HG03108 (cell line): Measurements from ENCODE around the gene ATG7.
A peak's percentile ranks its signal among the peaks of the same experiment; 100 is the strongest.
"Not testable (repeated sequence)": the region's sequence is repeated elsewhere in the genome, so short reads cannot be mapped to it uniquely, and the experiment has no call there.

Experiments
- ATAC-seq: cut with Tn5 transposase; IDR thresholded peaks from one replicate; pipeline ENCODE4 v1.9.1; 2021; ENCODE audit warnings: moderate library complexity; ENCODE audit not compliant: unreplicated experiment

The ATG7 gene

DNA sequence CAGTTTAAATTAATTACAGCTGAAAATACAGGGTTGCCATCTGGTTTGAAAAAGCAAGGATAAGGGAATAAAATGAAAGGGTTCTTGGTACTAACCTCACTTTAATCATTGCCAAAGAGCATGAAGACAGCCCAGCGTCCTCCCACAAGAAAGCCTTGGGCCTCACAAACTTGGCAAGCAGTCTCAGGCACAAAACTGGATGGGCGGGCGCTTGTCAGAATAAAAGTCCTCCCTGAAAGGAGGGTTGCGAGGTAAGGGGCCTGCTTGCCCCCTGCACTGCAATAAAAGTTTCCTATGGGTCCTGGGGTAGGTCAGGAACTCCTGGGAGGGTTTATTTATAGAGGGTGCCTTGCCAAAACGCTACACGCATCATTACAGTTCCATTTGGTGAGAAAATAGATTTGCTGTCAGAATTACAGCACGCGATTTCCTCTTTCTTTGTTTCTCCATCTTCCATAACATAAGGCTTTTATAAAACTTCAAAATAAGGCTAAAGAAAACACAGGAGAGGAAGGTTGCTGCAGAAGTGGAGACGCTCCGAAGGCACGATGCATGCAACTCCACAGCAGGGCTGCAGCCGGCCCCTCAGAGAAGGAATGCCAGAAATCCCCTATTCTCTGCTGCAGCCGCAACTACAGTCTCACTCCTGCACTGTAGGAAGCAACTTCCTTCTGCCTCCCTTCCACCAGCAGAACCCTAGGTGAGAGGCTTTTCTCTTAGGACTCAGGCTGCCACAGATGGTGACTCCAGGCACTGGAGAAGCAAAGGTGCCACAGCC, 310.2 kb downstream of the ATG7 start:
- ATAC-seq, result peak; percentile 50

DNA sequence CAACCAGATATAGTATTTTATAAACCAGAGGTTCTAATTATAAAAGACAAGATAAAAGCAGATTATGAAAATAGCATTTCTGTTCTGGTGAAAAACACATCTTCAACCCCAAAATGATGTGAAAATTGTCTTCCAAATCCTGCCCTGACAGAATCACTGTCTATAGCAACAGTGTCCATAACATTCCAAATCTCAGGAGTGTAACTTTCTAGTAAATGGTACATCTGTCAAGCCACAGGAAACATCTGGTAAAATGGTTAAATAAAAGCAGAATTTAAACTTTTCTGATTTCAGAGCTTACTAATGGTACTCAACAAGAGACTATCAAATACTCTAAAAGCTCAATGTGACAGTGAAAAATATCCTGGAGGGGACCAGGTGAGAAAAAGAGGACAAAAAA, 311.0 kb downstream of the ATG7 start:
- no peak for ATAC-seq

DNA sequence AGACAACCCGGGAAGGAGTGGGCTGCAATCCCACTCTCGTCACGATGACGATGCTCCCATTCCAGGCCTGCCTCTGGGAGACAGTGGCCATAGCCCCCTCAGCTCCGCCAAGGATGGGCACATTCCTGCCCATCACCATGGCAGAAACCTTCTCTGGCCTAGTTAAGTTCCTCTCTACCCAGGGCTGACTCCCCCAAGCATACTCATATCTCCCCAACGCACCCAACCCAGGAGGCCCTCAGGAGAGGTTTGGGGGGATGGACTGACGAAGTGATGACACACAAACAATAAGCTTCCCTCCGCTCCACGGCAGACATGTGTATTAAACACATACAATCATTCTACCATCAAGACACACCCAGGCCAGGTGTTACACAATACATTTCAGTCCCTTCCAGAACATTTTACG, 311.4 kb downstream of the ATG7 start:
- no peak for ATAC-seq

DNA sequence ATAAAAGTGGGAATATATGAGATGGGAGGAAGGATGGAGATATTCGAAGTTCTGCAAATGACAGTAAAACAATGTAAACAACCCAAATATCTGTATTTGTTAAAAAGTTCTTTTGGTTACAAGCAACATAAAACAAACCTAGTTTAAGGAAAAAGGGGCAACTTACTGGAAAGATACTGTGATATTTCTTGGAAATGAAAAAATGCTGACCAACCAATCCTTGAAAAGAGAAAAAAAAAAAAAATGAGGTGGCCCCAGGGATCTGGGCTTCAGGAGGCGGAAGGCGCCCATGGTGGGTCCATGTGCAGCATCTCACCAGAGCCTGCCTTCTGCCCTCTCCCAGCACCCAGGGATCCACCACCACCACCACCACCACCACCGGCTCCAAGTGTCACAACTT, 312.4 kb downstream of the ATG7 start:
- ATAC-seq, result no peak

DNA sequence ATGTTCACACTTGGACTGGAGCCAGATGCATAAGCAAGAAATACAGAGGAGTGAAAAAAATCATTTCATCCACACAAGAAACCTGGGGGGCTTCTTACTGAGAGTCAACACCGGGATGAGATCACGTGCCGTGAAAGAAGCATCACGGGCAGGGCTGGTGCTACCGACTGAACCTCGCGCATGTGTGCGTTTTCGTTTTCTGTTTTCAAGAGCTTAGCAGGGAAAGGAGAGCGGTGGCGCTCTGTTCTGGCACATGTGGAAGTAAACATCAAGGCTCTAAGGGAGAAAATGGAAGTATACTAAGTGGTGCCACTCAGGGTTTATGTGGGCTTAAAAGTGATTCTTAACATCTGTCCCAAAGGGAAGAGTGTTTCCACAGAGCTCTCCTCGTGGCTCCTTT, 315.6 kb downstream of the ATG7 start:
- no peak for ATAC-seq

DNA sequence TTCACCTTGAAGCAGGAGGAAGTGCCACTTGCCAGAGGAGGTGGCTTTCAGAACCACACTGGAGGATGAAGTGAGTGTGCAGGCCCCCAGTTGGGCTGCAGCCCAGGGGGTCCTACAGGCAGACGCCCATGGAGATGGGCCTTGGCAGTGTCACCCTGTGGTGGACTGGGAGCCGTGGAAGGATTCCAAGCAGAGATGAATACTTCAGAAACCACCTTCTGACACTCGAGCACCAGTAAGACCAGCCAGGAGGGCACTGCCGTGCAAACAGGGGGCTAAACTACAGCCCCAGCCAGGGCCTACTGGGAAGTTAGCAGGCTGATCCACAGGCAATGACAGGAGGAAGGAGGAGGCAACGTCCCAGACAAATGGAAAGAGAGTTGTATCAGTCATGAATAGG, 316.1 kb downstream of the ATG7 start:
- no peak for ATAC-seq

DNA sequence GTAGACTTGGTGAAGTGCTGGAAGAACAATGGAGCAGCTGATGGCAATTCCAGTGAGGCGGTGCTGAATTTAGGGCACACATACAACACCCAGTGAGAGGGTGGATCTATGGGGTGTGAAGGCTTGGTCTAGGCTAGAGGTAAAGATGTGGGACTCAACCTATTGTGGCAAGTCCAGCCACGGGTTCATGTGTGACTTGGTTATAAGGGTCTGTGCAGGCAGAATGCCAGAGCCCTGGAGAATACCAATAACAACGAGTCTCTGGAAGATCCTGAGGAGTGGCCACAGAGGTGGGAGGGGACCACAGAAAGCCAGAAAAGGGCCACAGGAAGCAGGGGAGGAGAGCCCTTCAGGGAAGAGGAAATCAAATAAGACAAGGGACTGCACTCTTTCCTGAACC, 316.6 kb downstream of the ATG7 start:
- ATAC-seq, result no peak

DNA sequence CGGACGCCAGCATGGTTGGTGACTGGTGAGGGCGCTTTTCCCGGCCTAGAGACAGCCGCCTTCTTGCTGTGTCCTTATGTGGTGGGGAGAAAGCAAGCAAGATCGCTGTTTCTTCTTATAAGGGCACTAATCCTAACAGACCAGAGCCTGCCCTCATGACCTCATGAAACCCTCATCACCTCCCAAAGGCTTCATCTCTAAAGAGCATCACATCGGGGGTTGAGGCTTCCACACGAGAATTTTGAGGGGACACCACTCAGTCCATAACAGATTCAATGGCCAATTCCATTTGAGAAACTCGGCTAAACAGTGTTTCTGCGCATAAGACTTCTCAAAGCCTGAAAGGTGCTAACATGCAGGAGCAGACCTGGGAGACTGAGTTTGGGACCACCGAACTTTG, 317.5 kb downstream of the ATG7 start:
- no peak for ATAC-seq

DNA sequence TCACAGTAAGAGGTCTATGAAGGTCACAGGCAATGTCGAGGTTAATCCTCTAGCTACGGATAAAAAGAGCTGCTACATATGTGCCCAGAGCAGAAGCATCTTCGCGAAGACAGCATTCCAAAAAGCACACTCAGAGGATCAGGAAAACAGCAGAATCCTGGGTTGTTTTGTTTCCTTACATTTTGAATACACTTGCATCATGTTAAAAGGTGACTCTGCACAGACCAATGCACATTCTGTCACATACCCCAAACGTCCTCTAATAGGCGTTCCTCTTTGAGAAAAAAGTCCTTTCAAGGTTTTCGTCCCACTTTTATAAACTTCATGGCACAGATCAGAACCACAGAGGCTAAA, 318.8 kb downstream of the ATG7 start:
- no peak for ATAC-seq

DNA sequence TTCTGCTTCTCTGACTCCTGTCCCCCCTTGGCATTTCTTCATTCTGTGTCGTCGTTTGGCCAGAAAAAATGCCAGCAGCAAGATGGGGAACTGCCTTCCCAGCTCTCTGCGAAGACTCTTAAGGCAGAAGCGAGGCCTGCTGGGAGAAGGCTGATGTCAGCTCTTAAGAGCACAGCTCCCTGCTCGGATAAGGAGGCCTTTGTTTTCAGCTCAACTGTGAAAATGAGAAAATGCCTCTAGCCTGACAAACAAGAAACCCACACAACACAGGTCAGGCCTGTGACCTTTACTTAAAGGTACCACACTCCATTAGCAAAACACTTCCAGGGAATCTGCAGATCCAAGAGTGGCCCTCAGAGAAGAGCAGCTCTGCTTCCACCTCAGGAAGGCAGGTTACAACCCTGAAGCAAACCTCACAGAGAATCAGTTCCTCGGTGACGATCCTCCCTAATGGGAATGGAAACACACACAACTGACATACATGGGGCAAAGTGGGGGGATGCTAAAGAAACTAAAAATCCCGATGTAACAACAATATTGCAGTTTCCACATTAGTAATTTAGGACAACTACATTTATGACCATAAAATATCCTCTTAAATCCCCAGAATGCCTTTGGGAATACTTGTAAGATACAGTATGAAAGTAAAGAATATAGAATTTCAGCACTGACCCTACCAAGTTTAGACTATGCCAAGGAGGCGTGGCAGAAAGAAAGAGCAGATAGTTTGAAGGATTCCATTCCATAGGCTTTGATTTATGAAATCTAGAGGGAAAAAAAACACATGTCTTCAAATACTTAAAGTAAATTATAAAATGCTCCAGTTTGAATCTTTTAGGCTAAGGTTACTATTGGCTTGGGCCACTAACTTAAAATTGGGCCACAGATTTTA, 319.4 kb downstream of the ATG7 start:
- no peak for ATAC-seq

DNA sequence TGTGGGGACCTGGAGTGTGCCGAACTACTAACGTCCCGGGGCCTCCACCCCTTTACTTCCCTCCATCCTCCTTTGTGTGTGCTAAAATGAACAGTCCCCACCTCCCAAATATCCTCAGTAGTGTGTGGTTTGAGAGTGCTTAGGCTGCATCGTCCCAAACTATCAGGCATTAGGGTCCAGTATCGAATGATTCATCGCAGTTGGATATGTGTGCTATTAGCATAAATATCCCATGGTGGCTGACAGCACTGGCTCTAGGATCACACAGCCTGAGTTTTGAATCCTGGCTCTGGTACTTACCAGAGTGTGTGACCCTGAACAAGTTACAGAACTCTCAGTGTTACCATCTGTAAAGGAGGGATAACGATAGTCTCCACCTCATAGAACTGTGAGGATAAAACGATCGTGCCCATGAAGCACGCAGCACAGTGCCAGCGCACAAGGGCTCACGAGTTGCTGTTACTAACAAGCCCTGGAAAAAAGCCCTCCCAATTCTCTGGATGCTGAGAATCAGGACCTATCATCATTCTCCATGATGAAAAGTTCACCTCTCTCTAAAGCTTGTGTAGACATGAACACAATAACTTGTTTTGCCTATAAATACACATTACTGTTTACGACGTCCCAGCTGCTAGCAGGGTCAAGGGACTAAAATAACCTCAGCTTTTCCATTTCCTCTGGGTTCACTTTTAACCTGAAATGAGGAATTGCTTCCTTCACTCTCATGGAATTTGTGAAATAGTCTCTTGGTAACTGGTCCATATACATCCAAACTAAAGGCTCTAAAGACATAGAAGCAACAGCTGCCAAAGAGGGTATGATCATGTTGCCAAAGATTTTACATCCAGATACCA, 320.5 kb downstream of the ATG7 start:
- no peak for ATAC-seq

DNA sequence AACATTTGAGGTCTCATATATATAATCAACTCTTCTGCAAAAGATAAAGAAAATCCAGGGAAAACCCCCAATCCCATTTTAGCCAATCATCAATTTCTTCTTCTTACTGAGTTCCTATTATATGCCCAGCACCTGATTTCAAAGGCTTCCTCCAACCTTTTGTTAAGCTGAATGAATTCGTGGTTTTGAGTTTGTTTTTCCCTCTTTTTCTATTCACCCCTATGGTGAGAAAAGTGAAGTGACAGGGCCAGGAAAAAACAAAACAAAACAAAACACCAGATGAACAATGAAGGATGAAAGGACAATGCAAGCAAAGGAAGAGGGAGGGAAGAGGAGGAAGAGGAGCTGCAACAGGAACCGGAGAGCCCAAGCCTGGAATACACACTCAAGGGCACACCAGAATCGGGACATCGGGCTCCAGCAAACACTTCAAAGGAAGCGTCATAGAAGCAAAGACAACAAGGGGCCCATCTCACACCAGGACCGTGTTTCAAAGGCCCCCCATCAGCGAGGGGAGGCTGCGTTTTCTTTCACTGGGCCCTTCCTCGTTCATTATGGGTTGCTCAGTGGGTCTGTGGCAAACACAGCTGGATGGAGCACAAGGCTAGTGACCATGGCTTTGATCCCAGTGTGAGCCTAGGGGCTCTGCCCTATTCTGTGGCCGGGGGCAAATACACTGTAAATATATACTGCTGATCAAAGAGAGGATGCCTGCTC, 321.3 kb downstream of the ATG7 start:
- ATAC-seq, result no peak

DNA sequence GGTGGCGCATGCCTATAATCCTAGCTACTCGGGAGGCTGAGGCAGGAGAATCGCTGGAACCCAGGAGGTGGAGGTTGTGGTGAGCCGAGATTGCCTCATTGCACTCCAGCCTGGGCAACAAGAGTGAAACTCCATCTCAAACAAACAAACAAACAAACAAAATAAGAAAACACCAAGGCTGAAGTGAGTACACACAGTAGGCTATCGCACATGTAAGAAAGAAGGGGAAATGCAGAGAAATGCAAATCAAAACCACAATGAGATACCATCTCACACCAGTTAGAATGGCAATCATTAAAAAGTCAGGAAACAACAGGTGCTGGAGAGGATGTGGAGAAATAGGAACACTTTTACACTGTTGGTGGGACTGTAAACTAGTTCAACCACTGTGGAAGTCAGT, 322.8 kb downstream of the ATG7 start:
- not testable (repeated sequence) for ATAC-seq

DNA sequence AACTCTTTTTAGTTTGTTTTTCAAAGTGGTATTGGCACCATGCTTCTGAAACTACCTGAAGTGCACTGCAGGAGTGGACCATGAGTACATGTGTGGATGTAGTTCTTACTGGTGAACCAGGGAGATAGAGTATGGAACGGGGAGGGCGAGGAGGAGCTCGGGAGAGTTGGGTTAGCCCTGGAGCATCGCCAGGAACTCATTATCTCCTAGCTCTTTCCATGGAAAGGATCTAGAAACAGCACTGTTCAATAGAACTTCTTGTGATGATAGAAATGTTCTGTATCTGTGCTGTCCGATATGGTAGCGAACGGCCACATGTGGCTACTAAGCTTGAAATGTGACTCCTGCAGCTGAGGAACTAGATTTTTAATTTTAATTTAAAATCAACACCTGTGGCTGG, 324.2 kb downstream of the ATG7 start:
- no peak for ATAC-seq

DNA sequence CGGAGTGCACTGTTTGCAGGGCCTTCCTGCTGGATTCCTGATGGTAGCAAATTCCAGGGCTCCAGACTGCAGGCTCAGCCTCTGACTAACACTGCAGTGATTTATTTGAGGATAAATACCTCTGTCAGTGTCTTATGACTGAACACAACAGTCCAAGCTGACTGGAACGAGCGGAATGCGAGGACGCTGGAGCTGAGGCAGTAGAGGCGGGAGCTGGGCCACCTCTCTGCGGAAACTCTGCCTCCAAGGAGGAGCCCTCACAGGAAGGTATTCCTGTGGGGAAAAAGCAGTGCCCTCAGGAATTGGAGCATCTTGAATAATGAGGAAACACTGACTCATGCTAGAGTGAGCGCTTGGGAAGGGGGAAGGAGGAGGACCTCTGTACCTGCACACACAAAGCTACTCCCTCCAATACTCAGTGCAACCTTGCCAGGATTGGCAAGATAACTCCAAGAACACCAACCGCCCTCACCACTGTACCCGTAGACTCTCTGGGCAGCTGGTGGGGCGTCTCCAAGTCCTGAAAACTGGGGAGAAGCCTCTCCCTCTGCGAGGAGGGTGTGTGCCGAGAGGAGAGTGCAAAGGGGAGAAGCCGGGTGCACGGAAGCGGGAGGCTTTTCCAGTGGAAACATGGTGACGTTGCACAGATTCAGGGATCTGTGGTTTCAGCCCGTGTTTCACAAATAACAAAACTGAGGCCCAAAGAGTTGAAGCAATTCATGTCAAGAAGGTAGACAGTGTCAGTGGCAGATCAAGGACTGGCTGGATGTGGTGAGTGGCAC, 328.5 kb downstream of the ATG7 start:
- no peak for ATAC-seq

DNA sequence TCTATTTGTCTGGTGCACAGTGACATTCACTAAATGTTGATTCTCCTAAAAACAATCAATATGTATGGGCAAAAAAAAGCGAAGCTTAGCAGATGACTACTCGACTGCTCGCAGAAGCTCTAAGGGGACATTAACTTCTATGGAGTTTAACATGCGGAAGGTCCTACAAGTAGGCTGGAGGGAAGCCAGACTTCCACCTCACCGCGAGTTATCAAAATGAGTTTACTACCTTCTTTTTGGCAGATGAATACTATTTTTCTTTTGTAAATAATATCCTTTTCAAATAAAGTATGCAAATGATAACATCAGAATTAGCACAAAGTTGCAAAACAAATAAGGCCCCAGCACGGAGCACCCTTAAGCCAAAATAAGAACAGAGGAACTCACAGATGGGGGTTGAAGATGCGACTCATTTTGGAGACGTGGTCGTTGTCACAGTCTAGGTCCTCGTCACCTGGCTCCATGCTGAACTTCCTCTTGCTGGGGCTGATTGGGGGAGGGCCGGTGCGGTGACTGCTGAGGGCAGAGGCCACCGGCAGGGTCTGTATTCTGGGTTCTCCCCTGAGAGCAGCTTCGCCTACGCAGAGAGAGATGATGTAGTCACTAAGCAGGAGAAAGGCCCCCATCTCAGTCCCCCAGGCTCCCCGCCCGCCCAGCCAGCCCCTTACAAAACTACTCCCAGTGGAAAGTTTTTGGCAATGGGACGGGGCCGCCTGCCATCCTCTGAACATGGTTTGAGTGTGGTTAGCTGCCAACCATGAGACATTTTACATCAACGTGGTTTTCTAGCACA, 329.4 kb downstream of the ATG7 start:
- peak; percentile 92 for ATAC-seq

DNA sequence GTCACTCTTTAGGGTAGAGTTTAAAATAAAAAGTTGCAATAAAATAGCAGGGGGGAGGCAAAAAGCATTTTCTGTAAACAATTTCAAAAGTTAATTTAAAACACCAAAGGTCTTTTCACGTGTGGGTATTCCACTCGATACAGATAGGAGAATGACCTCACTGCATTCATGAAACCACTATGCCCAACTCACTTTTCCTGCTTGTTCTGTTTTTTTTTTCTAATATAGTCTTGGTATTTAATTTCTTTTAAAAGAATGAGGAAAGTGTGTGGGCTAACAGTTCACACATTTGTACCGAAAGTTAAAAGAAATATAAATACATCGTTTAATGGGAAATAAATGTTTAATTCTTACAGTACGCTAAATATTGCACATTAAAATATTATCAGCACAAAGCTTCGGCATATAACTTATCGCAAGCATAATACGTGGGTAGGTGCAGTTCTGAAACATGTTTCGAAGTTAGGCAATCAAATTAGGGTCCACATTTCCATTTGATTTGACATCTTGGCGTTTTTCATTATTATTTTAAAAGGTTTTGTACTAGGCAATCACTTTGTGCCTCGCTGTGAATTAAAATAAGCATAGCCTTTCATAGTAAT, 330.1 kb downstream of the ATG7 start:
- ATAC-seq, result no peak

DNA sequence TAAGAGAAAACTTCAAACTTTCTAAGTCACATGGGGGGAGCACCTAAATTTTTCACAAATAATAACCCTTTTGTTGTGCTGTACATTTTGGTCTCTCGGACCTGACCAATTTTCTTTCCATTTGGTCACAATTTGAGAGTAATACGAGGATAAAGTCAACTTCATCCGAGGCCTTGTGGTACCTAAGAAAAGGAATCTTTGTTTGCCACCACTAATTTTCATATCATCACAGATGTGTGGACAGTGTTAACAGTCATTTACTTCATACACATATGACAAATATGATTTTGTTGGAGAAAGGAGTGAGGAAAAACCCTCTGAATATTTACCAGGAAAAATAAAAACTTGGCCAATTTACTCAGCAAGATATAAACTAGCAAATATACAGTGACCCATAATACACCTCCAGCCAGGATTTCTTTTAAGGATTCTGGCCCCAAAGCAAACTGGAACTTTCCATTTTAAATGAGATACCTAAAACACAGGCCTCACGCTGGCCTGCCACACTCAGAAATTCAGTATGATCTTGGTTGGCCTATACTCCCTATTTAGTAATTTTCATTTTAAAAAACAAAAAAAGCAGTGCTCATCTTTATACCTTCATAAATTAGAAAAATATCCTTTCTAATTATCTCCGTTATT, 330.8 kb downstream of the ATG7 start:
- no peak for ATAC-seq
